GM13977 (cell line): ENCODE measurements around the gene FAM120A.

Experiments used
- DNase-seq: peaks from one replicate; pipeline ENCODE4 v3.0.0; 2012; ENCODE audit warnings: low spot score
- in situ Hi-C: fragments of 300-500 bp; cut with MboI; formaldehyde crosslinking; loops from one replicate; pipeline ENCODE4 v1.12.0; 2022; ENCODE audit warnings: low sequenced_read_pairs, low pct_unique_long_range_greater_than_20kb, mixed read lengths, inconsistent platforms; ENCODE audit not compliant: unreplicated experiment
- TF ChIP-seq, protein P1 (sequence below): IDR thresholded peaks from 2 replicates; pipeline ENCODE4 v1.5.1; 2012; ENCODE audit warnings: mild to moderate bottlenecking, control low read depth; ENCODE audit not compliant: insufficient read depth; ENCODE audit errors: extremely low read depth, missing control alignments

Gene FAM120A

DNA sequence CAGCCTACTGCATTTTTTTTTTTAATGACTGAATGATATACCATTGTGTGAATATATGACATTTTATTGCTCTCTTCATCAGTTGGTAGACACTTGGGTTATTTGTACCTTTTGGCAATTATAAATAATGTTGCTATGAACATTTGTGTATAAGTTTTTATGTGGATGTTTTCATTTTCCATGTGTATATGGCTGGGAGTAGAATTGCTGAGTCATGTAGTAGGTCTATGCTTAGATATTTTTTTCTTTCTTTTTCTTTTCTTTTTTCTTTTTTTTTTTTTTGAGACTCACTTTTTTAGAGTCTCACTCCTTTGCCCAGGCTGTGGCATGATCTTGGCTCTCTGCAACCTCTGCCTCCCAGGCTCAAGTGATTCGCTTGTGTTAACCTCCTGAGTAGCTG is 34.8 kb downstream of the FAM120A start:
- DNase-seq: no peak
- TF ChIP-seq, protein P1, sequence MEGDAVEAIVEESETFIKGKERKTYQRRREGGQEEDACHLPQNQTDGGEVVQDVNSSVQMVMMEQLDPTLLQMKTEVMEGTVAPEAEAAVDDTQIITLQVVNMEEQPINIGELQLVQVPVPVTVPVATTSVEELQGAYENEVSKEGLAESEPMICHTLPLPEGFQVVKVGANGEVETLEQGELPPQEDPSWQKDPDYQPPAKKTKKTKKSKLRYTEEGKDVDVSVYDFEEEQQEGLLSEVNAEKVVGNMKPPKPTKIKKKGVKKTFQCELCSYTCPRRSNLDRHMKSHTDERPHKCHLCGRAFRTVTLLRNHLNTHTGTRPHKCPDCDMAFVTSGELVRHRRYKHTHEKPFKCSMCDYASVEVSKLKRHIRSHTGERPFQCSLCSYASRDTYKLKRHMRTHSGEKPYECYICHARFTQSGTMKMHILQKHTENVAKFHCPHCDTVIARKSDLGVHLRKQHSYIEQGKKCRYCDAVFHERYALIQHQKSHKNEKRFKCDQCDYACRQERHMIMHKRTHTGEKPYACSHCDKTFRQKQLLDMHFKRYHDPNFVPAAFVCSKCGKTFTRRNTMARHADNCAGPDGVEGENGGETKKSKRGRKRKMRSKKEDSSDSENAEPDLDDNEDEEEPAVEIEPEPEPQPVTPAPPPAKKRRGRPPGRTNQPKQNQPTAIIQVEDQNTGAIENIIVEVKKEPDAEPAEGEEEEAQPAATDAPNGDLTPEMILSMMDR: no peak
- in situ Hi-C loops: no loop called here

DNA sequence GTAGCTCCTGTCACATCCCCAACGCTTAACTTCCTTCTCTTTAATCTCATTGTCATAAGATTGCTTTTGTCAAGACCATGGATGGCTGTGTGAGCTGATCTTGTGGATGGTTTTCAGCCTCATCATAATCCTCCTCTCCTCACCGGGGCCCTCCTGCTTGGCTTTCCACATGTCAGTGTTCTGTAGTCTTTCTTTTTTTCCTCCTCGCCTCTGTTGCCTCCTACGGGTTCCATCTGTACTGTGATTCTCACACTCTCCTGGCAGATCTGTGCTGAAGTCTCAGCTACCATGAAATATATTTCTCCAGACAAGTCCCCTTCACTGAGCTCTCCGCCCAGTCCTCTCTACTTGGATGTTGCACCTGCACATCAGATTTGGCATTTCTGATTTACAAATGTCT is 36.8 kb downstream of the FAM120A start:
- no peak for DNase-seq
- in situ Hi-C loops: no loop called here
- TF ChIP-seq, protein P1: no peak

DNA sequence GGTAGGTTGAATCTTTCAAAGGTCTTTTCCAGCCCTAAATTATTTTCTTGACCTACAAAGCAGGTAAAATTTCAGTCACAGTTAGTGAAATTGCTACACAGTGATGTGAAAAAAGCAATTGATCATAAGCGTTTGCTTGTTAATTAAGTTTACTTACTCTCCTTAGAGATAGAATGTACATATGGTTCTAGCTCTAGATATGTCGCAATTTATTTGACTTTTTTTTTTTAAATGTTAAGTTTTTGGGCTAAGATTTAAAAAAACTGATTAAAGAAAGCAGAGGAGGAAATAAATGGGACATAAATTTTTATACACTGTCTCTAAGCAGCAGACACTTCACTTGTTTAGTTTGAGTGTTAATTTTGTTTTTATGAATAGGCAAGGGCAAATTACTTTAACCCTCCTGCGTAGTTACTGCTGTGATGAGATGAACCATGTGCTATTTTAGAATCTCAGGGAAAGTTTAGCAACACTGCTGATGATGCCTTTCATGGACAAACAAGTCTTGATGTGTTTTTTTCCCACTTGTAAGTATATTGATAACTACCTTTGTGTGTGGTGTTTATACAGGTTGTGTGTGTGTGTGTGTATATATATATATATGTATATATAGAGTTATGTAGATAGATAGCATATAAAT is 40.2 kb downstream of the FAM120A start:
- no peak for DNase-seq
- TF ChIP-seq, protein P1: no peak
- in situ Hi-C loops: no loop called here

DNA sequence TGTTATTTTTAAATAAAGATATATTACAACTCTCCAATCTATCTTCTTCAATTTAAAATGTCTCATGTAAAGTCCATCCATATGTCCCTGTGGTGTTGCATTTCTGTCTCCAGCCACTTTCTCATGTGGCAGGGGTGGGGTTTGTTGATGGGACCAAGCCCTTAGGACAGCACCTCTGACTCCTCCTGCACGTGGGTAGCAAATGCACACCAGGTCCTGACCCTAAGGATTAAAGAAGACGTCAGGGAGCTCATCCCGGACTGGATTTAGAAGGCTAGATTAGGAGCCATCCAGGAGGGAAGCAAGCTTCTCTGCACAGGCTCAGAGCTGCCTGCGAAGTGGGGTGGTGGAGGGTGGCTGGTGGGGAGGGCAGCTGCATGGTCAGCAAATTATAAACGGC is 40.8 kb downstream of the FAM120A start:
- in situ Hi-C loops: no loop called here
- TF ChIP-seq, protein P1: no peak

DNA sequence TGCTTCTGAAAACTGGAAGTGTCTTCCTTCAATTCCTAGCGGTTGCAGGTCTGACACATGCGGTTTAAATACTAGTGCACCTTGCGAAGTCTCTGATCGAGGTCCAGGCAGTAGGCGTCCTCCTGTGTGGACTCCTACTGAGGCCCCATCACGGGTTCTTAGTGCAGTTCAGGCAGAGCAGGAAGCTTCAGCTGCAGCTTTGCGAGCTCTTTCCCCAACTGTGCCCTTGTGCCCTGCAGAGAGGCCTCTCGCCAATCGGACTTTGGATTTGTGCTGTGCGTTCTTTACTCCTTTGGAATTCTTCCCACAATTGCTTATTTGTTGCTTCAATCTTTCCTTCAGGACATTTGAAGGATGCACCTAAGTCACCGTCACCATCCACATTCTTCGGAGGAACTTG is 42.5 kb downstream of the FAM120A start:
- in situ Hi-C loops: no loop called here
- TF ChIP-seq, protein P1: no peak
- DNase-seq: no peak

More for the DNA sequence above, 40.8 kb downstream of the FAM120A start:
- no peak for DNase-seq

DNA sequence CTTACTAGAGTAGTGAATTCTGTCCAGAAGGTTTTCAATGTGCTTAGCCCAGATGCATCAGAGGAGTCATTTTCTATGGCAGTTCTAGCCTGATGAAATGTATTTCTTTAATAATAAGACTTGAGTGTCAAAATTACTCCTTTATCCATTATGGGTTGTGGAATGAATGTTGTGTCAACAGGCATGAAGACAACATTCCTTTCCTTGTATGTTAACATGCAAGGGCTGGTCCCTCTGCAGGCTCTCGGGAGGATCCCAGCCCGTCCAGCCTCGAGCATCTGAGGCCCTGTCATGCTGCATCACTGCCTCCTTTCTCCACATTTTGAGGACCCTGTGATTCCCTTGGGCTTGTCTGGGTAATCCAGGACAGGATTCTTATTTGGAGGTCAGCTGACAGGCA is 44.8 kb downstream of the FAM120A start:
- in situ Hi-C loops: no loop called here
- no peak for DNase-seq
- TF ChIP-seq, protein P1: no peak
